Astrocyte (in vitro differentiated cells and primary cell): ENCODE results near the gene ANKRD13C. TPM values are rescaled to one million over a fixed set of nuclear protein-coding genes. Genes with fewer than 3 reads are reported as not detected.
"Not testable (repeated sequence)": the region's sequence is repeated elsewhere in the genome, so short reads cannot be mapped to it uniquely, and the experiment has no call there.

ENCODE experiments used
- DNase-seq: peaks from one replicate; pipeline ENCODE4 v3.0.0-alpha.2; 2010; ENCODE audit warnings: low read depth
- FAIRE-seq: peaks from 2 replicates; lab custom pipeline; 2011; peaks lifted over from hg19 to GRCh38; lab: Jason Lieb, UNC
- H2AFZ ChIP-seq: 2 replicates; pipeline ENCODE4 v1.6.0; 2012; ENCODE audit warnings: low read depth, low read length, inconsistent platforms
- H3K27ac ChIP-seq: 2 replicates; pipeline ENCODE4 v1.5.1; 2011; ENCODE audit warnings: low read depth, low read length, inconsistent platforms
- H3K27me3 ChIP-seq: 2 replicates; pipeline ENCODE4 v1.6.0; 2011; ENCODE audit warnings: low read length, inconsistent platforms; ENCODE audit not compliant: insufficient read depth
- H3K36me3 ChIP-seq: 2 replicates; pipeline ENCODE4 v1.5.1; 2011; ENCODE audit warnings: low read length, inconsistent platforms; ENCODE audit not compliant: insufficient read depth
- H3K4me1 ChIP-seq: 2 replicates; pipeline ENCODE4 v1.5.1; 2011; ENCODE audit warnings: low read length, inconsistent platforms; ENCODE audit not compliant: insufficient read depth
- H3K4me2 ChIP-seq: 2 replicates; pipeline ENCODE4 v1.6.0; 2012; ENCODE audit warnings: low read length, inconsistent platforms
- H3K4me3 ChIP-seq: 2 replicates; pipeline ENCODE4 v1.5.1; 2011; ENCODE audit warnings: low read depth, mild to moderate bottlenecking, low read length, inconsistent platforms; ENCODE audit not compliant: insufficient read depth
- H3K79me2 ChIP-seq: 2 replicates; pipeline ENCODE4 v1.6.0; 2012; ENCODE audit warnings: mild to moderate bottlenecking, low read length, inconsistent platforms; ENCODE audit not compliant: insufficient read depth
- H3K9ac ChIP-seq: 2 replicates; pipeline ENCODE4 v1.6.0; 2012; ENCODE audit warnings: mild to moderate bottlenecking, low read length, inconsistent platforms
- H3K9me3 ChIP-seq: 2 replicates; pipeline ENCODE4 v1.5.1; 2012; ENCODE audit warnings: low read depth, mild to moderate bottlenecking, low read length, inconsistent platforms; ENCODE audit not compliant: insufficient read depth
- H4K20me1 ChIP-seq: 2 replicates; pipeline ENCODE4 v1.6.0; 2012; ENCODE audit warnings: low read length, inconsistent platforms; ENCODE audit not compliant: insufficient read depth
- H3K27ac Mint-ChIP-seq: one replicate; pipeline ENCODE4 v1.8.0; 2021; ENCODE audit warnings: mild to moderate bottlenecking, mixed read lengths; ENCODE audit not compliant: unreplicated experiment
- H3K27me3 Mint-ChIP-seq: one replicate; pipeline ENCODE4 v1.8.0; 2021; ENCODE audit warnings: low read depth, mixed read lengths; ENCODE audit not compliant: unreplicated experiment
- H3K36me3 Mint-ChIP-seq: one replicate; pipeline ENCODE4 v1.8.0; 2021; ENCODE audit warnings: low read depth, mixed read lengths; ENCODE audit not compliant: unreplicated experiment
- H3K4me1 Mint-ChIP-seq: one replicate; pipeline ENCODE4 v1.8.0; 2021; ENCODE audit warnings: low read depth, mixed read lengths; ENCODE audit not compliant: unreplicated experiment
- H3K4me3 Mint-ChIP-seq: one replicate; pipeline ENCODE4 v1.8.0; 2021; ENCODE audit warnings: mild to moderate bottlenecking, moderate library complexity, mixed read lengths; ENCODE audit not compliant: unreplicated experiment
- H3K9me3 Mint-ChIP-seq: one replicate; pipeline ENCODE4 v1.8.0; 2021; ENCODE audit warnings: mild to moderate bottlenecking, mixed read lengths; ENCODE audit not compliant: unreplicated experiment
- CTCF ChIP-seq: IDR thresholded peaks from 2 replicates; pipeline ENCODE4 v1.5.1; 2011; ENCODE audit warnings: low read depth, mild to moderate bottlenecking, inconsistent platforms, low read length, moderate library complexity; ENCODE audit not compliant: insufficient read depth
- EZH2 ChIP-seq: IDR thresholded peaks from 2 replicates; pipeline ENCODE4 v1.6.1; 2012; ENCODE audit warnings: mild to moderate bottlenecking, low read length, inconsistent platforms; ENCODE audit not compliant: insufficient read depth
- total RNA-seq: library from RNA; stranded (reverse); gene quantifications from 2 replicates; pipeline ENCODE4 v1.2.1, GENCODE V29; 2021

Gene ANKRD13C
- total RNA-seq, 1 donor from 2014 or later, result 22.0 TPM

GRCh38 chr1:70366997-70367396 lies 12.5 kb upstream of the ANKRD13C start:
- H3K36me3 Mint-ChIP-seq, H3K79me2 ChIP-seq, H3K27me3 ChIP-seq, H2AFZ ChIP-seq, H3K27me3 Mint-ChIP-seq, H3K27ac ChIP-seq, H3K4me2 ChIP-seq, DNase-seq, H3K4me1 ChIP-seq, H3K27ac Mint-ChIP-seq, H3K36me3 ChIP-seq, FAIRE-seq, H3K4me1 Mint-ChIP-seq, H3K4me3 ChIP-seq, H4K20me1 ChIP-seq, H3K9me3 Mint-ChIP-seq, H3K9me3 ChIP-seq, H3K9ac ChIP-seq: not testable (repeated sequence)
- H3K4me3 Mint-ChIP-seq, result peak overlapping the region; percentile 17

- not testable (repeated sequence) for H3K27me3 ChIP-seq, H3K4me3 ChIP-seq, H3K4me2 ChIP-seq, H3K27ac Mint-ChIP-seq, H3K9ac ChIP-seq, H2AFZ ChIP-seq, H3K4me1 ChIP-seq, DNase-seq, H3K4me3 Mint-ChIP-seq, H3K36me3 Mint-ChIP-seq, H3K27ac ChIP-seq, FAIRE-seq, H3K79me2 ChIP-seq, H4K20me1 ChIP-seq, H3K36me3 ChIP-seq, H3K9me3 Mint-ChIP-seq, H3K27me3 Mint-ChIP-seq, H3K9me3 ChIP-seq
- peaks cover 10% of the 10 kb centered on the region for H3K4me1 Mint-ChIP-seq
These were observed 12.0 kb upstream of the ANKRD13C start for GRCh38 chr1:70366425-70366952.

- Mint-ChIP-seq H3K4me3 (no peak overlapping the region), H3K36me3 (peaks cover 7% of the 10 kb centered on the region), H3K9me3 (no peaks in the 10 kb centered on the region), H3K27me3 (no peaks in the 10 kb centered on the region), H3K4me1 (peaks cover 11% of the 10 kb centered on the region), H3K27ac (no peak overlapping the region)
- Histone ChIP-seq H3K9ac (no peak overlapping the region), H4K20me1 (no peaks in the 10 kb centered on the region), H3K4me3 (no peak overlapping the region), H3K79me2 (no peaks in the 10 kb centered on the region), H3K4me2 (no peak overlapping the region), H3K27ac (no peak overlapping the region), H3K36me3 (no peaks in the 10 kb centered on the region), H2AFZ (no peak overlapping the region), H3K27me3 (no peaks in the 10 kb centered on the region), H3K4me1 (peaks cover 5% of the 10 kb centered on the region), H3K9me3 (no peaks in the 10 kb centered on the region)
- no peak for TF ChIP-seq CTCF
- no peak for TF ChIP-seq EZH2
- DNase-seq (no peak), FAIRE-seq (no peak)
These were observed 9.9 kb upstream of the ANKRD13C start for GRCh38 chr1:70364439-70364838.
